EL (cell line): ENCODE data around the gene PARVG.
A peak's percentile ranks its signal among the peaks of the same experiment; 100 is the strongest.

ENCODE experiments used
- DNase-seq: peaks from one replicate; pipeline ENCODE4 v3.0.0-alpha.2; 2016

PARVG gene, protein sequence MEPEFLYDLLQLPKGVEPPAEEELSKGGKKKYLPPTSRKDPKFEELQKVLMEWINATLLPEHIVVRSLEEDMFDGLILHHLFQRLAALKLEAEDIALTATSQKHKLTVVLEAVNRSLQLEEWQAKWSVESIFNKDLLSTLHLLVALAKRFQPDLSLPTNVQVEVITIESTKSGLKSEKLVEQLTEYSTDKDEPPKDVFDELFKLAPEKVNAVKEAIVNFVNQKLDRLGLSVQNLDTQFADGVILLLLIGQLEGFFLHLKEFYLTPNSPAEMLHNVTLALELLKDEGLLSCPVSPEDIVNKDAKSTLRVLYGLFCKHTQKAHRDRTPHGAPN

DNA sequence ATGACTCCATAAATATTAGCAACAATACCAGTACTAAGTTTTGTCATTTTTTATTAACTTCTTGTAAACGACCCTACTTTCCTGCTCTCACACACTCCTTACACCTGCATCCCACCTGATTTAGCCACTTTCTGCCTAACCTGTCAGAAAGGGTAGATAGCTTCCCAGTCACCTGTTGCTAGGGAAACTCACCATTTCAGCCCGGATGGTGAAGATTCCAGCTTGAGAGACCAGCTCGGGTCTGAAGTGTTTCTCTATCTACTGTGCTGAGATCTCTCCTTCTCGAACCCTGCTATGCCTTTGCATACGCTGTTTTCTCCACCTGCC lies at the start of gene PARVG:
TSS of gene PARVG (plus strand) at position 220 of the 327 bp plus-strand sequence. CDS start 2,405 bp downstream, outside the sequence.
- no peak for DNase-seq

DNA sequence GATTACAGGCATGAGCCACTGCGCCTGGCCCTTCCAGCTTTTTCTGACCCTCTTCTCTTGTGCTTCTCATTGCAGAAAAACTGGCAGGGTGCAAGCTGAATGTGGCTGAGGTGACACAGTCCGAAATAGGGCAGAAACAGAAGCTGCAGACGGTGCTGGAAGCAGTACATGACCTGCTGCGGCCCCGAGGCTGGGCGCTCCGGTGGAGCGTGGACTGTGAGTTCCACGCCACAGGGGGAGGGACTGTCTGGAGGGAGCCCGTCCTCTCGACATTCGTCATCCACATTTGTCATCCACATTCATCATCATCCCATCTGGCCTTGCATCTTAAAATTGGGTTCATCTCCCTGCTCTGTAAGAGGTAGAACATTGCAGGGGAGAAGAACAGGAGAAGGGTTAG lies 49.3 kb upstream of the PARVG start:
- no peak for DNase-seq

DNA sequence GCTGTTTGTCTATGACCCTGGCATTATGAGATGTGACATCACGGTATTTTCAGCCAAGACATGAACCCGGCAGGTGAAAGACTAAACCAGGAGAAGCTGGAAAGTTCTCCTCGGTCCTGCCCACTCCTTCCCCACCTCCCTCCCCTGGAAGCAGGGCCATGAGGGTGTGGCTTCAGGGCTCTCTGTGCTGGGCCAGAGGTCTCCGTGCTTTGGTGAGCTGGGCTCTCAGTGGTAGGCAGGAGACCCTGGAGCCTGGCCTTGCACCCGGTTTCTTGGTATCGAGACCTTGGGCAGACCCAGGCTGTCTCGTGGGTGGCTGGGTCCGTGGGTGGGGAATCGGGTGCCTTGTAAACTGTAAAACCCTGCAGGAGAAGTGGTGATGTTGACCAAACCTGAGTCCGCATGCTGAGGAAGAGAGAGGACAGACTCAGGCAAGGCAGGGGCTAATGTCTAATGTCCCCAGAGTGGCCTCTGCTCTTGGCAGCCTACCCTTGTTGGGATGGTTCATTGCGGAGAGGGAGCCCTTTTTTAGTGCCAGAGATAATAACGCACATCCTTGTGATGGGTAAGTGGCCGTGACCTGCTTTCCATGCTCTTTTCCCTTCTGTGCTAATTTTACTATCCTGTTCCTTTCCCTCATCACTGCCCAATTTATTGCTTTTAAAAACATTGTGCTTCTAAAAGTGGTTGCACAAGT lies 48.6 kb upstream of the PARVG start:
- no peak for DNase-seq

DNA sequence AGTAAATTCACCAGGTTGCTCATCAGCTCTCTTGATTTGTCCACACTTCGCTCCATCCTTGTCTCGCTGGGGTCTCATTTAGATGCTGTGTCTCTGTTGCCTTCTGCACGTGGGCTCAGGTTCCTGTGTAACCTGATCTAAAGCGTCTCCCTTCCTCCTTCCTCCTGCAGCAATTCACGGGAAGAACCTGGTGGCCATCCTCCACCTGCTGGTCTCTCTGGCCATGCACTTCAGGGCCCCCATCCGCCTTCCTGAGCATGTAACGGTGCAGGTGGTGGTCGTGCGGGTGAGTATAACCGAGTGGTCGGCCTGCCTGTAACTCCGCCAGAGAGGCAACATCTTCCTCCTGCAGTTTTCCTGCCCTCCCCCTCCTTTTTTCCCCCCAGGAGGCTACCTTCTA lies 48.0 kb upstream of the PARVG start:
- DNase-seq: no peak

- DNase-seq: no peak
Measured at GRCh38 chr22:44133161-44133560, 47.6 kb upstream of the PARVG start.

GRCh38 chr22:44133901-44134571 lies 46.7 kb upstream of the PARVG start:
- no peak for DNase-seq

GRCh38 chr22:44136112-44136511 lies 44.6 kb upstream of the PARVG start:
- no peak for DNase-seq

GRCh38 chr22:44136786-44137185 lies 43.9 kb upstream of the PARVG start:
- DNase-seq: no peak

DNA sequence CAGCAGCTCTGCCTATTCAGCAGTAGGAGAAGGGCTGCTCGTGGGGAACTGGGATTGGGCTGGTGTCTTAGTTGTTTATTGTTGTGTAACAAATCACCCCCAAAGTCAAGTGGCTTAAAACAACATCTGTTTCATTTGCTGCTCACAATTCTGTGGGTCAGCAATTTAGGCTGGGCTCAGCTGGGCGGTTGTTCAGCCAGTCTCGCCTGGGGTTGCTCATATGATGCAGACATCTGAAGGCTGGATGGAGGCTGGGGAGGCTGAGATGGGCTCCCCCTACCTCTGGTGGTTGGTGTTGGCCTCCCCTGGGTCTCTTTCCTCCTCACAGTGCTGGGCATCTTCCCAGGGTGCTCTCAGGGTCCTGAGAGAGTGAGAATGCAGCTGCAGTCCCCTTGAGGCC lies 43.3 kb upstream of the PARVG start:
- no peak for DNase-seq

DNA sequence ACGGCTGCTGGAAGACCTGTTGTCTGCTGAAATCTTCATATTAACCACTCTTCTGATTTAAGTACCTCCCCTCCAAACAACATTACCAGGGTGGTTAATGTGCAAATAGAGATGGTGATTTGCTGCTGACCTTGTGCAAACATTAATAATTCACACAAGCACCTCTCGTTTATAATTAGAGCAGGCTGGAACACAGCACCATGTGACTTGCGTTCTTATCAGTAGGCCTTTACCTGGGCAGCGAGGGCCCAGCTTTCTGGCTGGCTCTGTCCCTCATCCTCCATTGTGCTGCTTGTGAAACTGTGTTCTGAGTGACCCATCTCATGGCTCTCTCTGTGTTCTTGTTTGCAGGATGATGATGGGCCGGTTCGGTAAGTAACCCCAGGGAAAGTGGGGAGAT lies 41.0 kb upstream of the PARVG start:
- DNase-seq: no peak

DNA sequence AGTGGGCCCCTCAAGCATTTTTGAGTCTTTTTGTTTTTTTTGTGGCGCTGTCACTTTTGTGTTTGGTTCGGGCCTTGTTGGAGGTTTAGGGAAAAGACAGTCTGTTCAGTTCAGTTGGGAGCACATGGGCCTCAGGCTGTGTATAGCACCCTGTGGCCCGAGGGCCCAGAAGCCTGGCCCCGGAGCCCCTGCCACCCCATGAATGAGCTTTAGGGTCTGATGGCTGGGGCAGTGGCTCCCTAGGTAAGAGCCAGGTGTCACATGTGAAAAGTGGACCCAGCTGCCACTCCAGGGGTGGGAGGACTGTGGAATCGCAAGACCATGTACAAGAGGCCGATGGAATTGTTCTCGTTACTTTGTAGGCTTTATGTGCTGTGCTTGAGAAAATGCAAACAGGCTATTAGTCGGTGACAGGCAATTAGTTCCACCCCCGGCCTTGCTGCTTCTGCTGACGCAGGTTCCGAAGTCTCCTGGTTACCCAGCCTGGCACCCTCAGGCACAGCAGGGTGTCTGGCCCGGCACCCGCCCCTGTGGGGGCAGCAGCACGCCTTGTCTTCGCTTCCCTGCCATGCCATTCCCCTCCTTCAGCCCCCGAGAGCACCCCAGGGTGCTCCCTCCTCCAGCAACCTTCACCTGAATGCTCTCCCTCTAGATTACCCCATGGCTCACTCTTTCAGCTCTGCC lies 38.2 kb upstream of the PARVG start:
- DNase-seq: no peak

DNA sequence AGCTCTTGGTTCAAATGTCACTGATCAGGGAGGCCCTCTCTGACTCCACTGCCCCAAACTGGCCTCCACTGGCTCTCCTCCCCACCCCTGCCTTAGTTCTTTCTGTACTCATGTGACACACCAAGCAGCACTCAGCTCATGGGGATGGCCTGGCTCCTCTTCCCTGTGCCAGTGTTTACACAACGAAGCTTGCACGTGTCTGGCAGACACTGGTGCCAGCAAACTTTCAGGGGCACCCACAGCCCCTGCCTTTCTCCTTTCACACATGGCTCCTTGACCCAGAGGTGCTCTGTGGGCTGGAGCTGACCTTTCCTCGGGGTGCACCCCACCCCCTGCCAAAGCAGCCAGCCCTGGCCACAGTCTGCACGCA lies 37.6 kb upstream of the PARVG start:
- no peak for DNase-seq

GRCh38 chr22:44143579-44143978 lies 37.1 kb upstream of the PARVG start:
- no peak for DNase-seq

DNA sequence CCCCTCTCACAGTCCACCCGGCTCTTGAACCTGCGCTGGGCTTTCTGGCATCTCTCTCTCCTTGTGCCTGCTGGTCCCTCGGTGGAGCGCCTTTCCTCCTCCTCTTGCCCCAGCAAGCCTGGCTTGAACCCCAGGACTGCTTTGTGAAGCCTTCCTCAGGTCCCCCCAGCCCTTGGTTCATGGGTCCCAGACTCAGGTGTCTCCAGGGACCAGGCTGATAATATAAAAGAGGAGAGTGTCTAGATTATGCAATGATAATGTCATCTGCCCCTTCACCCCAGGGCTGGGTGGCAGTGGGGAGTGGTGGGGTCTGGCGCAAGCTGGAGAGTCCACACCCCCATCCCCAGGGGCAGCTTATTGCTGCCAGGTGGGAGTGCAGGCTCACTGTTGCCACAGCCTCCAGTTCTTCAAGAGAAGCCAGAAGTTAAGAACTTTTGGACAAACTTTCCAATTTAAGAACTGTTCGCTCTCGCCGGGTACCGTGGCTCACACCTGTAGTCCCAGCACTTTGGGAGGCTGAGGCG lies 36.6 kb upstream of the PARVG start:
- DNase-seq: no peak

GRCh38 chr22:44145544-44145943 lies 35.2 kb upstream of the PARVG start:
- no peak for DNase-seq

GRCh38 chr22:44146088-44146861 lies 34.5 kb upstream of the PARVG start:
- DNase-seq: no peak

GRCh38 chr22:44147008-44147645 lies 33.6 kb upstream of the PARVG start:
- no peak for DNase-seq

- DNase-seq: peak; percentile 7
Measured at GRCh38 chr22:44147821-44148574, 32.7 kb upstream of the PARVG start.

- DNase-seq: peak; percentile 81
Measured at GRCh38 chr22:44151676-44152075, 29.0 kb upstream of the PARVG start.

- no peak for DNase-seq
Measured at GRCh38 chr22:44153710-44154109, 27.0 kb upstream of the PARVG start.

DNA sequence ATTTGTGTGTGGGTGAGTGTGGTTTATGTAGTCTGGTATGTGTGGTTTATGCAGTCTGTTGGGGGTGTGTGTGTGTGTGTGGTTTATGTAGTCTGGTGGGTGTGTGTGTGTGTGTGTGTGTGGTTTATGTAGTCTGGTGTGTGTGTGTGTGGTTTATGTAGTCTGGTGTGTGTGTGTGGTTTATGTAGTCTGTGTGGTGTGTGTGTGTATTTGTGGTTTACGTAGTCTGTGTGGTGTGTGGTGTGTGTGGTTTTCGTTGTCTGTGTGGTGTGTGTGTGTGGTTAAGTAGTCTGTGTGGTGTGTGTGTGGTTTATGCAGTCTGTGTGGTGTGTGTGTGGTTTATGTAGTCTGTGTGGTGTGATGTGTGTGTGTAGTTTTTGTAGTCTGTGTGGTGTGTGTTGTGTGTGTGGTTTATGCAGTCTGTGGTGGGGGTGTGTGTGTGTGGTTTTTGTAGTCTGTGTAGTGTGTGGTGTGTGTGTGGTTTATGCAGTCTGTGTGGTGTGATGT lies 26.2 kb upstream of the PARVG start:
- no peak for DNase-seq
